ENCODE data around the gene SREBF2.

DNA sequence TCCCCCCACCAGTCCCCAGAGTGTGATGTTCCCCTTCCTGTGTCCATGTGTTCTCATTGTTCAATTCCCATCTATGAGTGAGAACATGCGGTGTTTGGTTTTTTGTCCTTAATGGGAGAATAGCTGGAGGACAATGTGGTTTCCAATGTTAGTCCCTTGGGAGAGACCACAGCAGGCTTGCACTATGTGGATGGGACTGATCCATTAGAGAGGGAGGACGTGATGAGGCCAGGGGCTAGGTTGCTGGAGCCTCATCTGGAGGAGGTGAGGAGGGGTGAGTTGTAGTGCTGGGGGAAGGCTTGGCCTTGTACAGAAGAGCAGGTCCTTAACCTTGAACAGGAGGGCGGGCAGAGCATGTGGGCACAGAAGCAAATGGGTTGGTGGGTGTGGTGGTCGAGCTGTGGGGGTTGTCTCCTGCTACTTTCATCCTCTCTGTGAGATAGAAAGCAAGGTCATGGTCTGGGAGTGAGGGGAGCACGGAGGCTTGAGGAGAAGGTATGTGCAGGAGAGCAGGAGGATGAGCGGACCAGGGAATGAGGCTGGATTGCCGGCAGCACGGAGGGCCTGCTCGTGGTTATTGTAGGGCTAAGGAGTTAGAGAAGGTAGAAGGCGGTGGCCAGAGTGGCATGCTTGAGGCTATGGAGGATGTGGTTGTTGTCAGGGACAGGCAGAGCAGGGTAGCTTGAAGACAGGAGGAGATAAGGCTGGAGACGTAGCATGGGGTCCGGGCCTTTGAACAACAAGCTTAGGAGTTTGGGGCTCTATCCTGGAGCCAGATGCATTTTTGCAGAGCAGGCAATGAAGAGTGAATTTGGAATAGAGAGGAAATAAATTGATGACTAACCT, 11.2 kb upstream of the SREBF2 start:
- TF ChIP-seq POLR2A (IDR thresholded peaks at IDR 0.05; ENCODE audit: borderline replicate concordance, extremely low read depth, insufficient read depth, insufficient read length) = no peak
- TF ChIP-seq, protein P1, sequence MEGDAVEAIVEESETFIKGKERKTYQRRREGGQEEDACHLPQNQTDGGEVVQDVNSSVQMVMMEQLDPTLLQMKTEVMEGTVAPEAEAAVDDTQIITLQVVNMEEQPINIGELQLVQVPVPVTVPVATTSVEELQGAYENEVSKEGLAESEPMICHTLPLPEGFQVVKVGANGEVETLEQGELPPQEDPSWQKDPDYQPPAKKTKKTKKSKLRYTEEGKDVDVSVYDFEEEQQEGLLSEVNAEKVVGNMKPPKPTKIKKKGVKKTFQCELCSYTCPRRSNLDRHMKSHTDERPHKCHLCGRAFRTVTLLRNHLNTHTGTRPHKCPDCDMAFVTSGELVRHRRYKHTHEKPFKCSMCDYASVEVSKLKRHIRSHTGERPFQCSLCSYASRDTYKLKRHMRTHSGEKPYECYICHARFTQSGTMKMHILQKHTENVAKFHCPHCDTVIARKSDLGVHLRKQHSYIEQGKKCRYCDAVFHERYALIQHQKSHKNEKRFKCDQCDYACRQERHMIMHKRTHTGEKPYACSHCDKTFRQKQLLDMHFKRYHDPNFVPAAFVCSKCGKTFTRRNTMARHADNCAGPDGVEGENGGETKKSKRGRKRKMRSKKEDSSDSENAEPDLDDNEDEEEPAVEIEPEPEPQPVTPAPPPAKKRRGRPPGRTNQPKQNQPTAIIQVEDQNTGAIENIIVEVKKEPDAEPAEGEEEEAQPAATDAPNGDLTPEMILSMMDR (IDR thresholded peaks at IDR 0.05 in 2 of 3, conservative IDR thresholded peaks at IDR 0.05 in 1 of 3; ENCODE audit: borderline replicate concordance in 1 of 3, insufficient read depth in 1 of 3, low read depth in 2 of 3, low read length in 2 of 3) = no peak
